ENCODE measurements around the gene ALAS1. TPM values are rescaled to one million over a fixed set of nuclear protein-coding genes. Genes with fewer than 3 reads are reported as not detected.

Gene ALAS1
- polyA plus RNA-seq, 1 experiment: 61.7 TPM

DNA sequence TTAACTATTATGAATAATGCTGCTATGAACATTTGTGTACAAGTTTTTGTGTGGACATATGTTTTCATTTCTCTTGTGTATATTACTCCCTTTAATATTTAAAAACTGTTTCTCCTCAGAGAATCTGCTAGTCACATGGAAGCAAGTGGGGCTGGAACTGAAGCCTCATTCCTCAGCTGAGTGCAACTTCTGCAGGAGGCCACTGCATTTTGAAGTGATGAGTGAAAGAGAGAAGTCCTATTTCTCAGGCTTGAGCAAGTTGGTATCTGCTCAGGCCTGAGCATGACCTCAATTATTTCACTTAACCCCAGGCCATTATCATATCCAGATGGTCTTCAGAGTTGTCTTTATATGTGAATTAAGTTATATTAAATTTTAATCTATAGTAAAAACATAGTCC is 15.9 kb downstream of the ALAS1 start:
- no peak for DNase-seq (ENCODE audit: low read depth, low spot score)
- no peaks in the 10 kb centered on the region for H3K27me3 ChIP-seq (ENCODE audit: control insufficient read depth, insufficient read depth, low read length)
- no peak overlapping the region for H3K4me3 ChIP-seq (ENCODE audit: low read depth, low read length)
- POLR2A ChIA-PET: no interaction called here
- CTCF ChIA-PET: no interaction called here
- H3K27ac ChIP-seq (ENCODE audit: low read depth, low read length): no peak overlapping the region
- TF ChIP-seq CTCF (IDR thresholded peaks at IDR 0.05; ENCODE audit: low read depth, low read length): no peak
- H3K9me3 ChIP-seq (ENCODE audit: control insufficient read depth, insufficient read depth, low read length): no peaks in the 10 kb centered on the region

DNA sequence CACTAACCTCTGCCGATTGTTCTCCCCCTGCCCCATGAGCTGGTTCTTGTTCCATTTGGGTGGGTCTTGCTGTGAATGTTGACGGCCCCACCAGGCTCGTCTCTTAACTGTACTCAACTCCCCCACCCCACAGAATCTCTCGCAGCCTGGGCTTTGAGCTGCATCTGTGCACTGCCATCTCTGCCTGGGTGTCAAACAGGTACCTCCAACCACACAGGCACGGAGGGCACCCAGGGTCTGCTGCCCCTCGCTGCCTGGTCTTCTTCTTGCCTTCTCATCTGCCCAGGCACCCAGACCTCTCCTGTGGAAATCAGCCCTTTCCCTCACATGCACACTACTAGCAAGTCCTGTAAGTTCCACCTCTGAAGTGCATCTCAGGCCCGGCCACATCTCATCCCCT is 17.4 kb downstream of the ALAS1 start:
- ChIA-PET CTCF (interaction anchor here (0.8 to 1.2 kb wide), 2 partner anchors 13 to 124 kb away, joined by 3 read pairs; no protein-coding TSS in a partner anchor), POLR2A (no interaction called here)
- Histone ChIP-seq H3K4me3 (ENCODE audit: low read depth, low read length) (no peak overlapping the region), H3K27me3 (ENCODE audit: control insufficient read depth, insufficient read depth, low read length) (no peaks in the 10 kb centered on the region), H3K27ac (ENCODE audit: low read depth, low read length) (no peak overlapping the region), H3K9me3 (ENCODE audit: control insufficient read depth, insufficient read depth, low read length) (no peaks in the 10 kb centered on the region)
- no peak for TF ChIP-seq CTCF (IDR thresholded peaks at IDR 0.05; ENCODE audit: low read depth, low read length)
- DNase-seq (ENCODE audit: low read depth, low spot score): no peak

DNA sequence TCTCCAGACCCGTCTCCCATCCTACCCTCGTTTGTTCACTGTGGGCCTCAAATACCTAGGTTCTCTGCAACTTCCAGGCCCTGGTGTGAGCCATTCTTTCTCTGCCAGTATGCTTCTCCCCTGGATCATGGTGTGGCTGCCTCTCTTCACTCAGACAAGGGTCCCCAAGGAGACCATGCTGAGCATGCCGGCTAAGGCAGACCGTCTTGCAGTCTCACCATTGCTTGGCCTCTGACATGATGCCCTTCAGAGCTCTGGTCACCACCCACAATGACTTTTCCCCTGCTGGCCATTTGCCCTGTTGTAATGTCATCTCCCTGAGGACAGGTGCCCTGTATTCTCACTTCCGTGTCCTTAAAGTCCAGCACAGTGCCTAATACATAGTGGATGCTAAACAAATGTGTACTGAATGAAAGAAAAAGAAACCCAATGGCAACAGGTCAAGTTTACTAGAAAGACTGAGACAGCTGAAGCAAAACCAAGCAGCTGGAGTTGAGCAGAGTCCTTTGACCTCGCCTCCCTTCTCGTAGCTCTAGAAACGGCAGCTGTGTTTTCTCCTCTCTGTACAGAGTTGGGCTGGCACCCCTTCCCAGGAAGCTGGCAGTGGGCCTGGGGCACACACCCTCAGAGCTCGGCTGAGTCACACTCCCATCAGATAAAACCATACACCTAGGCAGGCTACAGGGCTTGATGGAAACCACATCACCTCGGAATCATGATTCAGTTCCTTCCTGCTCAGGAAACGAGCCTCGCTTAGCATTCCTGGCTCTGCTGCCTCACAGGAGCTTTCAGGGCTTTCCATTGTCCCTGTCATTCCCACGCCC is 18.8 kb downstream of the ALAS1 start:
- peak; percentile 46 for DNase-seq (ENCODE audit: low read depth, low spot score)
- Histone ChIP-seq H3K27ac (ENCODE audit: low read depth, low read length) (peak overlapping the region; percentile 47), H3K9me3 (ENCODE audit: control insufficient read depth, insufficient read depth, low read length) (no peaks in the 10 kb centered on the region), H3K27me3 (ENCODE audit: control insufficient read depth, insufficient read depth, low read length) (no peaks in the 10 kb centered on the region), H3K4me3 (ENCODE audit: low read depth, low read length) (no peak overlapping the region)
- TF ChIP-seq CTCF (IDR thresholded peaks at IDR 0.05; ENCODE audit: low read depth, low read length): no peak
- ChIA-PET POLR2A (interaction anchor here (0.6 to 1.8 kb wide), 6 partner anchors 15 to 371 kb away, joined by 3 to 10 read pairs (median 5); partner anchors contain the start of gene POC1A), CTCF (interaction anchor here (0.6 to 2.3 kb wide), 5 partner anchors 15 to 196 kb away, joined by 3 to 14 read pairs (median 6); no protein-coding TSS in a partner anchor)

DNA sequence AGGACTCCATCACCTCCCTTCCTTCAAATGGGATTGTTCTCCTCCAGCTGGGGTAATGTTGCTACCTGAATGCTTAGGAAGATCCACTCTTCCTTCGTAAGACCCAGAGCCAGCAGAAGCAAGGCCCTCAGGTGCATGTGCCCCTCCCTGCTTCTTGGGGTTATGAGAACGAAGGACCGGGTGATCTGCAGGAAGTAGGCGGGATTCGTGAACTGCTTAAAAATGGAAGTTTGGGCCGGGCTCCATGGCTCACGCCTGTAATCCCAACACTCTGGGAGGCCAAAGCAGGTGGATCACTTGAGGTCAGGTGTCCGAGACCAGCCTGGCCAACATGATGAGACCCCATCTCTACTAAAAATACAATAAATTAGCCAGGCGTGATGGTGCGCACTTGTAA is 19.4 kb downstream of the ALAS1 start:
- peak overlapping the region; percentile 3 for H3K27ac ChIP-seq (ENCODE audit: low read depth, low read length)
- no peaks in the 10 kb centered on the region for H3K27me3 ChIP-seq (ENCODE audit: control insufficient read depth, insufficient read depth, low read length)
- no peak overlapping the region for H3K4me3 ChIP-seq (ENCODE audit: low read depth, low read length)
- ChIA-PET POLR2A (interaction anchor here (0.9 to 1.8 kb wide), 4 partner anchors 16 to 63 kb away, joined by 3 to 10 read pairs (median 6); partner anchors contain the start of gene POC1A), CTCF (interaction anchor here (0.6 to 2.3 kb wide), 5 partner anchors 14 to 195 kb away, joined by 3 to 14 read pairs (median 6); partner anchors contain the start of gene WDR82)
- no peak for TF ChIP-seq CTCF (IDR thresholded peaks at IDR 0.05; ENCODE audit: low read depth, low read length)
- no peak for DNase-seq (ENCODE audit: low read depth, low spot score)
- no peaks in the 10 kb centered on the region for H3K9me3 ChIP-seq (ENCODE audit: control insufficient read depth, insufficient read depth, low read length)

DNA sequence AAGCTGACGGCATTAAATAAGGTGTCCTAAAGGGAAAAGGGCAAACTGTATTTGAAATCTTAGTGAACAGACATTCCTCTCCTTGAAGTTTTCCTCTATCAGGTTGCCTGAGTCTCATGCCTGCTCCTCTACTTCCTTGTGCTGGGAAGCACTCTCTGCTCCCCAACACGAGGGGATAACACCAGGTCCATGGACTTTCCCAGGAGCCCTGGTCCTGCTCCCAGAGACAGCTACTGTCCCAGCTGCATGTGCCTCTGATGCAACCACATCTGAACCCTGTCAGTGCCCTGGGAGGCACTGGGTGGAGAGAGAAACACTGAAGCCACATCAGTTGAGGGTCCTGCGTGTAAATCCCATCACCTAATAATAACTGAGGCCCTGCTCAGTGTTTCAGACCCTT is 20.1 kb downstream of the ALAS1 start:
- no peak for TF ChIP-seq CTCF (IDR thresholded peaks at IDR 0.05; ENCODE audit: low read depth, low read length)
- Histone ChIP-seq H3K27me3 (ENCODE audit: control insufficient read depth, insufficient read depth, low read length) (no peaks in the 10 kb centered on the region), H3K4me3 (ENCODE audit: low read depth, low read length) (no peak overlapping the region), H3K9me3 (ENCODE audit: control insufficient read depth, insufficient read depth, low read length) (no peaks in the 10 kb centered on the region), H3K27ac (ENCODE audit: low read depth, low read length) (no peak overlapping the region)
- DNase-seq (ENCODE audit: low read depth, low spot score): no peak
- CTCF ChIA-PET: interaction anchor here (0.5 to 5.9 kb wide), 5 partner anchors 13 to 207 kb away, joined by 3 to 128 read pairs (median 6); partner anchors contain the start of gene WDR82
- POLR2A ChIA-PET: no interaction called here
